ENCODE measurements around the gene COMT.

Gene COMT

DNA sequence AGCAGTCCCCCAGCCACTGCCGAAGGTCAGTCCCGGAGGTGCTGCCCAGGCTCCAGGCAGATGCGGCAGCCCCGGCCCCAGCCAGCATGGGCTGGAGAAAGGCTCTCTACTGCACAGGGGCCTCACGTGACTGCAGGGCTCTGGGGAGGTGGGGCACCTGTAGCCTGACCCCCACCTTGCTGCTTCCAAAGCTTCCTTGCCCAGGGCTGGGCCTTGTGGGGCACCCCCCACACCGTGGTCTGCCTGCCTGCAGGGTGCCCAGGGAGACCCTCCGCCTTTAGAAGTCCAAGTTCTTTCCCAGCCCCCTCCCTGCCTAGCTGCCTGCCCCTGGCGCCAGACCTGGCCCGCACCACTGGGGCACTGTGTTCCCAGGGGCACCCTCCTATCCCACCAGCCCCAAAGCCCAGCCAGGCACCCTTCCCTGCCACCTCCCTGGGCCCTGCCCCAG lies 28.5 kb downstream of the COMT start:
- Histone ChIP-seq H3K4me3 (ENCODE audit: low read length, poor library complexity, severe bottlenecking) (no peak overlapping the region), H3F3A (ENCODE audit: low read depth) (0 out of 2 replicates have a peak, but pooled peaks cover 4% of the 10 kb centered on the region), H3K36me3 (ENCODE audit: insufficient read depth, low read length) (peaks cover 10% of the 10 kb centered on the region; the same call in 1 of the 2 replicates), H3K9me2 (replicated peaks; ENCODE audit: low read depth, low read length) (no peaks in the 10 kb centered on the region), H3K79me2 (ENCODE audit: insufficient read depth, low read length) (no peaks in the 10 kb centered on the region), H4K20me1 (ENCODE audit: insufficient read depth, low read length, poor library complexity, severe bottlenecking) (peaks cover 5% of the 10 kb centered on the region), H3K4me1 (ENCODE audit: insufficient read depth, low read length, poor library complexity, severe bottlenecking) (peaks cover 13% of the 10 kb centered on the region), H3K27me3 (ENCODE audit: insufficient read depth, low read length, poor library complexity, severe bottlenecking) (no peaks in the 10 kb centered on the region), H3K9me3 (ENCODE audit: insufficient read depth, low read depth, low read length) (no peaks in the 10 kb centered on the region), H2AFZ (ENCODE audit: low read length) (no peak overlapping the region), H3K4me2 (ENCODE audit: low read depth, low read length, poor library complexity, severe bottlenecking) (no peak overlapping the region), H3K9ac (ENCODE audit: low read depth, low read length, poor library complexity, severe bottlenecking) (no peak overlapping the region)
- TF ChIP-seq, protein P1, sequence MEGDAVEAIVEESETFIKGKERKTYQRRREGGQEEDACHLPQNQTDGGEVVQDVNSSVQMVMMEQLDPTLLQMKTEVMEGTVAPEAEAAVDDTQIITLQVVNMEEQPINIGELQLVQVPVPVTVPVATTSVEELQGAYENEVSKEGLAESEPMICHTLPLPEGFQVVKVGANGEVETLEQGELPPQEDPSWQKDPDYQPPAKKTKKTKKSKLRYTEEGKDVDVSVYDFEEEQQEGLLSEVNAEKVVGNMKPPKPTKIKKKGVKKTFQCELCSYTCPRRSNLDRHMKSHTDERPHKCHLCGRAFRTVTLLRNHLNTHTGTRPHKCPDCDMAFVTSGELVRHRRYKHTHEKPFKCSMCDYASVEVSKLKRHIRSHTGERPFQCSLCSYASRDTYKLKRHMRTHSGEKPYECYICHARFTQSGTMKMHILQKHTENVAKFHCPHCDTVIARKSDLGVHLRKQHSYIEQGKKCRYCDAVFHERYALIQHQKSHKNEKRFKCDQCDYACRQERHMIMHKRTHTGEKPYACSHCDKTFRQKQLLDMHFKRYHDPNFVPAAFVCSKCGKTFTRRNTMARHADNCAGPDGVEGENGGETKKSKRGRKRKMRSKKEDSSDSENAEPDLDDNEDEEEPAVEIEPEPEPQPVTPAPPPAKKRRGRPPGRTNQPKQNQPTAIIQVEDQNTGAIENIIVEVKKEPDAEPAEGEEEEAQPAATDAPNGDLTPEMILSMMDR (conservative IDR thresholded peaks at IDR 0.05; ENCODE audit: low read length): no peak
- TF ChIP-seq EZH2phosphoT487 (IDR thresholded peaks at IDR 0.05; ENCODE audit: borderline replicate concordance): no peak

DNA sequence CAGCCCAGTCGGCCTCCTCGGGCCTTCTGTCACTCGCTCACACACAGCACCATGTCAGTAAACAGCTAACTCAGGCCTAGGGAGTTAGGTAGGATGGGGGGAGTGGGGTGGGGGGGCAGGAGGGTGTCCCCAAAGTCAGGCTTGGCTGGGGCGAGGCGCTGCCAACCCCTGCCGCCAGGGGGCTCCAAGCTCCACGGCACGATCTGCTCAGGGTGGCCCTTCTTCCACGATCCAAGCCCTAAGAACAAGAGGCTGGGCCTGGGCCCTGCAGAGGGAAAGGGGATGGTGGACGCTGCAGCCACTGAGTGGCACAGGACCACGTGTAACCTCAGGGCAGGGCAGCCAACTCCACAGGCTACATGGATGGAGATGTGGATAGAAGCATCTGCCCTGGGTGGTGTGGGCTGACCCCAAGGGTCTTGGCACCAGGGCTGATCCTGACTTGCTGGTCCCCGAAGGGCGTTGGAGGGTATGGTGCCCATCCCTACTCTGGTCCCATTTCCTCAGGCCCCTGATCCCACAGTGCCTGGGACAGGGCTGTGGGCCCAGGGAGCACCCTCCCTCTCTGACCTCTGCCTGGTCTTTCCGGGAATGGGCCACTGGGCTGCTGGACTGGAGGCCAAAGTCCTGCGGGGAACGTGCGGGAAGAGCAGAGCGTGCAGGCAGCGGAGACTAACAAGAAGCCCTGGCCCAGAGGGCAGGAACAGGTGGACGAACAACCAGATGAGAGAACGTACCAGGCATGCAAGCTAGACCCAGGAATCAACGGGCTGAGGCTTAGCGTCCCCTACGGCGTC lies 29.1 kb downstream of the COMT start:
- peaks cover 10% of the 10 kb centered on the region; the same call in 1 of the 2 replicates for H3K36me3 ChIP-seq (ENCODE audit: insufficient read depth, low read length)
- peaks cover 19% of the 10 kb centered on the region for H3K4me1 ChIP-seq (ENCODE audit: insufficient read depth, low read length, poor library complexity, severe bottlenecking)

DNA sequence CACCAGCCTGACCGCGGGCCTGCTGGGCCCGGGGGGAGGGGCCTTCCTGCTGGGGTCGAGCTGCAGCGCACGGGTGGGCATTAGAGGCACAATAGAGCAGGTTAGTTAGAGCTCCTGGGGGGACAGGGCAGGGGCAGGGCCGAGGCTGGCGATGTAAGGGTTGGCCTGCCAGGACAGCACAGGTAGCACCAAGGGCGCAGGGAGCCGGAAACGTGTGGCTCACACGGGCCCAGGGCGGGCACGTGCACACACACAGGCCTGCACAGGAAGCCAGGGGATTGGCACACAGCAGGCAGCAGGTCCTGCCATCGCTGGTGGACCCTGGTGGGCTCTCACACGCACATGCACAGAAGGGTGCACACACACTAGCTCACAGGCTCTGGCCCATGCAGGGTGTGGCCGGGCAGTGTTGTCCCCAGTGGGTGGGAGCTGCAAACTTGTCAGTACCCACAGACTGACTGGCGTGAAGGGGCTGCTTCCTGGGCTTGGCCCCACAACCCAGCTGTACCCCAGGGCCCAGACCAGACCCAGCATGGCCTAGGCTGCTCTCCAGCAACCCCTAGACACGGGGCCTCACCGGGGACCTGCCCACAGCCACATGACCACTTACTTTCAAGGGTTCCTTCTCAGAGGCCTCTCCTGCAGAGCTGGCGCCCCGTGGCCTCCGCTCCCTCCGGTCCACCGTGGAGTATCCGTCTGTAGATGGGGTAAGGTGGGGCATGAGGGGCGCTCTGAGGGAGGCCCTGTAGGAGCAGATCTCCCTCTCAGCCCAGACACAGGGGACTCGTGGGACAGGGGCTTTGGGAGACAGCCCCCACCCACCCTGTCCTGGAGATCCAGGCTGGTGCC lies 29.9 kb downstream of the COMT start:
- H3K9me2 ChIP-seq (replicated peaks; ENCODE audit: low read depth, low read length): no peaks in the 10 kb centered on the region
- no peak overlapping the region for H3K4me3 ChIP-seq (ENCODE audit: low read length, poor library complexity, severe bottlenecking)
- H3K36me3 ChIP-seq (ENCODE audit: insufficient read depth, low read length): peaks cover 10% of the 10 kb centered on the region; the same call in 1 of the 2 replicates
- no peaks in the 10 kb centered on the region for H3K27me3 ChIP-seq (ENCODE audit: insufficient read depth, low read length, poor library complexity, severe bottlenecking)
- H3K9ac ChIP-seq (ENCODE audit: low read depth, low read length, poor library complexity, severe bottlenecking): no peak overlapping the region
- H2AFZ ChIP-seq (ENCODE audit: low read length): no peak overlapping the region
- peaks cover 5% of the 10 kb centered on the region for H4K20me1 ChIP-seq (ENCODE audit: insufficient read depth, low read length, poor library complexity, severe bottlenecking)
- H3K4me1 ChIP-seq (ENCODE audit: insufficient read depth, low read length, poor library complexity, severe bottlenecking): peaks cover 26% of the 10 kb centered on the region
- 0 out of 2 replicates have a peak, but pooled peaks cover 5% of the 10 kb centered on the region for H3F3A ChIP-seq (ENCODE audit: low read depth)
- H3K9me3 ChIP-seq (ENCODE audit: insufficient read depth, low read depth, low read length): no peaks in the 10 kb centered on the region
- no peak overlapping the region for H3K4me2 ChIP-seq (ENCODE audit: low read depth, low read length, poor library complexity, severe bottlenecking)
- H3K79me2 ChIP-seq (ENCODE audit: insufficient read depth, low read length): no peaks in the 10 kb centered on the region
- no peak for TF ChIP-seq EZH2phosphoT487 (IDR thresholded peaks at IDR 0.05; ENCODE audit: borderline replicate concordance)
- TF ChIP-seq, protein P1 (conservative IDR thresholded peaks at IDR 0.05; ENCODE audit: low read length): no peak

More for the DNA sequence above, 29.1 kb downstream of the COMT start:
- H3K9me3 ChIP-seq (ENCODE audit: insufficient read depth, low read depth, low read length): no peaks in the 10 kb centered on the region
- no peaks in the 10 kb centered on the region for H3K27me3 ChIP-seq (ENCODE audit: insufficient read depth, low read length, poor library complexity, severe bottlenecking)
- H3K9ac ChIP-seq (ENCODE audit: low read depth, low read length, poor library complexity, severe bottlenecking): no peak overlapping the region
- H3K9me2 ChIP-seq (replicated peaks; ENCODE audit: low read depth, low read length): no peaks in the 10 kb centered on the region
- no peaks in the 10 kb centered on the region for H3K79me2 ChIP-seq (ENCODE audit: insufficient read depth, low read length)
- TF ChIP-seq EZH2phosphoT487 (IDR thresholded peaks at IDR 0.05; ENCODE audit: borderline replicate concordance): no peak
- TF ChIP-seq, protein P1 (conservative IDR thresholded peaks at IDR 0.05; ENCODE audit: low read length): peak; percentile 86
- H3K4me3 ChIP-seq (ENCODE audit: low read length, poor library complexity, severe bottlenecking): no peak overlapping the region
- H2AFZ ChIP-seq (ENCODE audit: low read length): no peak overlapping the region
- 0 out of 2 replicates have a peak, but pooled peaks cover 5% of the 10 kb centered on the region for H3F3A ChIP-seq (ENCODE audit: low read depth)
- no peak overlapping the region for H3K4me2 ChIP-seq (ENCODE audit: low read depth, low read length, poor library complexity, severe bottlenecking)
- peaks cover 5% of the 10 kb centered on the region for H4K20me1 ChIP-seq (ENCODE audit: insufficient read depth, low read length, poor library complexity, severe bottlenecking)

Measured in Loucy (cell line).